HepG2 (cell line): ENCODE measurements around the gene CLDN9. TPM values are rescaled to one million over a fixed set of nuclear protein-coding genes. Genes with fewer than 3 reads are reported as not detected.
A peak's percentile ranks its signal among the peaks of the same experiment; 100 is the strongest.

Source experiments
- BRD4 ChIP-seq: sonication (generic); formaldehyde crosslinking; IDR thresholded peaks from 2 replicates; pipeline ENCODE4 v1.4.0; 2020; ENCODE audit warnings: missing genetic modification reagents
- CEBPG ChIP-seq: IDR thresholded peaks from 2 replicates; pipeline ENCODE4 v1.6.1; 2016
- JARID2 ChIP-seq: sonication (generic); formaldehyde crosslinking; IDR thresholded peaks from 2 replicates; pipeline ENCODE4 v1.8.1; 2023; ENCODE audit warnings: missing genetic modification reagents, inconsistent platforms; ENCODE audit not compliant: insufficient replicate concordance
- MXI1 ChIP-seq: IDR thresholded peaks from 3 replicates; pipeline ENCODE4 v1.6.1; 2012; ENCODE audit warnings: low read depth, low read length, inconsistent platforms, borderline replicate concordance
- NCOR1 ChIP-seq: fragments of 200-600 bp; sonication (generic); IDR thresholded peaks from 2 replicates; pipeline ENCODE4 v1.7.0; 2017; ENCODE audit warnings: antibody characterized with exemption, low read length, borderline replicate concordance
- SNAPC2 ChIP-seq: sonication (generic); formaldehyde crosslinking; IDR thresholded peaks from 2 replicates; pipeline ENCODE4 v1.8.1; 2022; ENCODE audit warnings: mild to moderate bottlenecking, missing genetic modification reagents
- SRSF1 ChIP-seq: fragments of 200-400 bp; formaldehyde crosslinking; optimal IDR thresholded peaks from 2 replicates; pipeline ENCODE3; 2017; ENCODE audit warnings: mild to moderate bottlenecking, low read depth, low read length, moderate library complexity
- SRSF9 ChIP-seq: fragments of 200-400 bp; formaldehyde crosslinking; IDR thresholded peaks from 2 replicates; pipeline ENCODE4 v1.6.1; 2018; ENCODE audit warnings: borderline replicate concordance, mild to moderate bottlenecking, low read depth, low read length; ENCODE audit not compliant: insufficient read depth, poor library complexity, severe bottlenecking
- ZIK1 ChIP-seq: sonication (generic); formaldehyde crosslinking; IDR thresholded peaks from 2 replicates; pipeline ENCODE4 v1.5.0; 2020; ENCODE audit warnings: mild to moderate bottlenecking, low read depth, missing genetic modification reagents, borderline replicate concordance
- ZNF138 ChIP-seq: sonication (generic); formaldehyde crosslinking; IDR thresholded peaks from 2 replicates; pipeline ENCODE4 v1.5.0; 2020; ENCODE audit warnings: mild to moderate bottlenecking, low read depth, missing genetic modification reagents
- ZNF205 ChIP-seq: IDR thresholded peaks from 2 replicates; pipeline ENCODE4 v1.6.1; 2018; ENCODE audit warnings: missing biosample characterization, missing genetic modification reagents
- ZNF468 ChIP-seq: sonication (generic); formaldehyde crosslinking; IDR thresholded peaks from 2 replicates; pipeline ENCODE4 v1.8.0; 2022; ENCODE audit warnings: mild to moderate bottlenecking, moderate library complexity, missing genetic modification reagents
- ZSCAN29 ChIP-seq: sonication (generic); formaldehyde crosslinking; conservative IDR thresholded peaks from 2 replicates; pipeline ENCODE4 v1.4.0; 2020; ENCODE audit warnings: mild to moderate bottlenecking, missing genetic modification reagents
- polyA plus RNA-seq, 8 experiments: library from polyadenylated mRNA; depleted of rRNA in 3 of 8; stranded (reverse) in 7 of 8; unstranded in 1 of 8; fragments of >200 nt; fragmentation: Illumina TruSeq in 4 of 8; extraction: Trizol in 4 of 8; gene quantifications; 2 replicates each; pipeline versions ENCODE4 v1.2.1 to v1.2.3, GENCODE V29; 2011 to 2016; ENCODE audit warnings: low read depth in 4 of 8, missing spikeins in 1 of 8, mixed read lengths in 1 of 8; ENCODE audit not compliant: insufficient read depth in 1 of 8
- total RNA-seq, 5 experiments: library from RNA; depleted of rRNA; stranded (reverse); fragments of >200 nt; fragmentation: Illumina TruSeq; extraction: Trizol; gene quantifications; 2 replicates each; pipeline ENCODE4 v1.2.3, GENCODE V29; 2016; ENCODE audit warnings: low read depth in 1 of 5
- TF ChIP-seq, protein P1 (sequence below): sonication (generic); formaldehyde crosslinking; IDR thresholded peaks from 2 replicates; pipeline ENCODE4 v1.4.0; 2020; ENCODE audit warnings: missing genetic modification reagents
- TF ChIP-seq, protein P2 (sequence below): IDR thresholded peaks from 2 replicates; pipeline ENCODE4 v1.6.1; 2016; ENCODE audit warnings: low read depth
- TF ChIP-seq, protein P3 (sequence below): sonication (generic); formaldehyde crosslinking; IDR thresholded peaks from 2 replicates; pipeline ENCODE4 v1.4.0; 2020; ENCODE audit warnings: missing genetic modification reagents
- TF ChIP-seq, protein P4 (sequence below): sonication (generic); formaldehyde crosslinking; conservative IDR thresholded peaks from 2 replicates; pipeline ENCODE4 v1.4.0; 2020; ENCODE audit warnings: missing genetic modification reagents

The CLDN9 gene
- total and polyA plus RNA-seq, 2 of the 13 experiments (the other 11 are each of a cell fraction or from before 2014, with no cell fraction given): 0.15 to 0.26 TPM

DNA sequence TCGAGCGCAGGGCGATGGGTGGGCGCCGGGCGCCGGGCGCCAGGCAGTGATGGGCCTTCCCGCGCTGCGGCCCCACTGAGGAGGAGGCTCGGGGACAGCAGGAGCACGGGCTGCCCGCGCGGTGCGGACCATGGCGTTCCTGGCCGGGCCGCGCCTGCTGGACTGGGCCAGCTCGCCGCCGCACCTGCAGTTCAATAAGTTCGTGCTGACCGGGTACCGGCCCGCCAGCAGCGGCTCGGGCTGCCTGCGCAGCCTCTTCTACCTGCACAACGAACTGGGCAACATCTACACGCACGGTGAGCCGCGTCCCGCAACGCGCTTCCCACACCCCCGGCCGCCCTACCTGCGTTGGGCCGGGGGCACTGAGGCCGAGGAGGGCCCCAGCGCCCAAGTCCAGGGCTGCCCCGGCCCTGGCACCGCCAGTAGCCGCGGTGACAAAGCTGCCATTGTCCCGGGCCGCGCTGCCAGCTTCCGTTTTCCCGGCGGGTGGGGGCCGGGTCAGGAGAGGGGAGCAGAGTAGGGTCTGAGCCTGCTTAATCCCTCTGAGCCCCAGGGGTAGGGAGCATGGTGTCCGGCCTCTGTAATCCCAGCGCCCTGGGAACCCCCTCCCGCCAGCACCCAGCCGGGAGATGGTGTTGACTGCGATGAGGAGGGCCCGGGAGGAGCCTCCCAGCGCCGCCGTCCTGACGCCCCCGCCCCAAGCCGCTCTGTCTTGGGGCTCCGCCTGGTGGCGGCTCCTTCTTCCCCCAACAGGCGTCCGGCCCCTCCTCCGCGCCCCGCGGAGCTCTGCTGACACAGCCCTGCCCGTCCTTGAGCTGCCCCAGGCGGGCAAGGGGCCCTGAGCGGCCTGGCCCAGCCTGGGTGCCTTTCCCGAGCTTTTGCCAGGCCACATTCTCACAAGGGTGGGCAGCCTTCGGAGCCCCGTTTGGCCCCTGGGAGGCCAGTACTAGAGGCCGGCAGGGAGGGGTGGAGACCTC lies 42.9 kb upstream of the CLDN9 start (continued):
- TF ChIP-seq, protein P1, sequence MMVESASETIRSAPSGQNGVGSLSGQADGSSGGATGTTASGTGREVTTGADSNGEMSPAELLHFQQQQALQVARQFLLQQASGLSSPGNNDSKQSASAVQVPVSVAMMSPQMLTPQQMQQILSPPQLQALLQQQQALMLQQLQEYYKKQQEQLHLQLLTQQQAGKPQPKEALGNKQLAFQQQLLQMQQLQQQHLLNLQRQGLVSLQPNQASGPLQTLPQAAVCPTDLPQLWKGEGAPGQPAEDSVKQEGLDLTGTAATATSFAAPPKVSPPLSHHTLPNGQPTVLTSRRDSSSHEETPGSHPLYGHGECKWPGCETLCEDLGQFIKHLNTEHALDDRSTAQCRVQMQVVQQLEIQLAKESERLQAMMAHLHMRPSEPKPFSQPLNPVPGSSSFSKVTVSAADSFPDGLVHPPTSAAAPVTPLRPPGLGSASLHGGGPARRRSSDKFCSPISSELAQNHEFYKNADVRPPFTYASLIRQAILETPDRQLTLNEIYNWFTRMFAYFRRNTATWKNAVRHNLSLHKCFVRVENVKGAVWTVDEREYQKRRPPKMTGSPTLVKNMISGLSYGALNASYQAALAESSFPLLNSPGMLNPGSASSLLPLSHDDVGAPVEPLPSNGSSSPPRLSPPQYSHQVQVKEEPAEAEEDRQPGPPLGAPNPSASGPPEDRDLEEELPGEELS (CRISPR knock-in tag): peak; percentile 14; the same call in 1 of the 2 replicates
- no peak for TF ChIP-seq ZNF205 (CRISPR knock-in tag)
- TF ChIP-seq CEBPG: no peak
- no peak for TF ChIP-seq ZNF138
- TF ChIP-seq ZNF468 (CRISPR knock-in tag): no peak
- TF ChIP-seq BRD4 (CRISPR knock-in tag): peak; percentile 48; the same call in 1 of the 2 replicates
- TF ChIP-seq, protein P2, sequence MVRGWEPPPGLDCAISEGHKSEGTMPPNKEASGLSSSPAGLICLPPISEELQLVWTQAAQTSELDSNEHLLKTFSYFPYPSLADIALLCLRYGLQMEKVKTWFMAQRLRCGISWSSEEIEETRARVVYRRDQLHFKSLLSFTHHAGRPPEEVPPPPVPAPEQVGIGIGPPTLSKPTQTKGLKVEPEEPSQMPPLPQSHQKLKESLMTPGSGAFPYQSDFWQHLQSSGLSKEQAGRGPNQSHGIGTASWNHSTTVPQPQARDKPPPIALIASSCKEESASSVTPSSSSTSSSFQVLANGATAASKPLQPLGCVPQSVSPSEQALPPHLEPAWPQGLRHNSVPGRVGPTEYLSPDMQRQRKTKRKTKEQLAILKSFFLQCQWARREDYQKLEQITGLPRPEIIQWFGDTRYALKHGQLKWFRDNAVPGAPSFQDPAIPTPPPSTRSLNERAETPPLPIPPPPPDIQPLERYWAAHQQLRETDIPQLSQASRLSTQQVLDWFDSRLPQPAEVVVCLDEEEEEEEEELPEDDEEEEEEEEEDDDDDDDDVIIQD (CRISPR knock-in tag): no peak
- TF ChIP-seq ZSCAN29 (CRISPR knock-in tag): no peak
- TF ChIP-seq, protein P3, sequence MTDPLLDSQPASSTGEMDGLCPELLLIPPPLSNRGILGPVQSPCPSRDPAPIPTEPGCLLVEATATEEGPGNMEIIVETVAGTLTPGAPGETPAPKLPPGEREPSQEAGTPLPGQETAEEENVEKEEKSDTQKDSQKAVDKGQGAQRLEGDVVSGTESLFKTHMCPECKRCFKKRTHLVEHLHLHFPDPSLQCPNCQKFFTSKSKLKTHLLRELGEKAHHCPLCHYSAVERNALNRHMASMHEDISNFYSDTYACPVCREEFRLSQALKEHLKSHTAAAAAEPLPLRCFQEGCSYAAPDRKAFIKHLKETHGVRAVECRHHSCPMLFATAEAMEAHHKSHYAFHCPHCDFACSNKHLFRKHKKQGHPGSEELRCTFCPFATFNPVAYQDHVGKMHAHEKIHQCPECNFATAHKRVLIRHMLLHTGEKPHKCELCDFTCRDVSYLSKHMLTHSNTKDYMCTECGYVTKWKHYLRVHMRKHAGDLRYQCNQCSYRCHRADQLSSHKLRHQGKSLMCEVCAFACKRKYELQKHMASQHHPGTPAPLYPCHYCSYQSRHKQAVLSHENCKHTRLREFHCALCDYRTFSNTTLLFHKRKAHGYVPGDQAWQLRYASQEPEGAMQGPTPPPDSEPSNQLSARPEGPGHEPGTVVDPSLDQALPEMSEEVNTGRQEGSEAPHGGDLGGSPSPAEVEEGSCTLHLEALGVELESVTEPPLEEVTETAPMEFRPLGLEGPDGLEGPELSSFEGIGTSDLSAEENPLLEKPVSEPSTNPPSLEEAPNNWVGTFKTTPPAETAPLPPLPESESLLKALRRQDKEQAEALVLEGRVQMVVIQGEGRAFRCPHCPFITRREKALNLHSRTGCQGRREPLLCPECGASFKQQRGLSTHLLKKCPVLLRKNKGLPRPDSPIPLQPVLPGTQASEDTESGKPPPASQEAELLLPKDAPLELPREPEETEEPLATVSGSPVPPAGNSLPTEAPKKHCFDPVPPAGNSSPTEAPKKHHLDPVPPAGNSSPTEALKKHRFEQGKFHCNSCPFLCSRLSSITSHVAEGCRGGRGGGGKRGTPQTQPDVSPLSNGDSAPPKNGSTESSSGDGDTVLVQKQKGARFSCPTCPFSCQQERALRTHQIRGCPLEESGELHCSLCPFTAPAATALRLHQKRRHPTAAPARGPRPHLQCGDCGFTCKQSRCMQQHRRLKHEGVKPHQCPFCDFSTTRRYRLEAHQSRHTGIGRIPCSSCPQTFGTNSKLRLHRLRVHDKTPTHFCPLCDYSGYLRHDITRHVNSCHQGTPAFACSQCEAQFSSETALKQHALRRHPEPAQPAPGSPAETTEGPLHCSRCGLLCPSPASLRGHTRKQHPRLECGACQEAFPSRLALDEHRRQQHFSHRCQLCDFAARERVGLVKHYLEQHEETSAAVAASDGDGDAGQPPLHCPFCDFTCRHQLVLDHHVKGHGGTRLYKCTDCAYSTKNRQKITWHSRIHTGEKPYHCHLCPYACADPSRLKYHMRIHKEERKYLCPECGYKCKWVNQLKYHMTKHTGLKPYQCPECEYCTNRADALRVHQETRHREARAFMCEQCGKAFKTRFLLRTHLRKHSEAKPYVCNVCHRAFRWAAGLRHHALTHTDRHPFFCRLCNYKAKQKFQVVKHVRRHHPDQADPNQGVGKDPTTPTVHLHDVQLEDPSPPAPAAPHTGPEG (CRISPR knock-in tag): 0 out of 2 replicates have a peak, but pooled peaks have one; percentile 2
- TF ChIP-seq SRSF1: peak; percentile 76
- no peak for TF ChIP-seq SRSF9
- TF ChIP-seq, protein P4, sequence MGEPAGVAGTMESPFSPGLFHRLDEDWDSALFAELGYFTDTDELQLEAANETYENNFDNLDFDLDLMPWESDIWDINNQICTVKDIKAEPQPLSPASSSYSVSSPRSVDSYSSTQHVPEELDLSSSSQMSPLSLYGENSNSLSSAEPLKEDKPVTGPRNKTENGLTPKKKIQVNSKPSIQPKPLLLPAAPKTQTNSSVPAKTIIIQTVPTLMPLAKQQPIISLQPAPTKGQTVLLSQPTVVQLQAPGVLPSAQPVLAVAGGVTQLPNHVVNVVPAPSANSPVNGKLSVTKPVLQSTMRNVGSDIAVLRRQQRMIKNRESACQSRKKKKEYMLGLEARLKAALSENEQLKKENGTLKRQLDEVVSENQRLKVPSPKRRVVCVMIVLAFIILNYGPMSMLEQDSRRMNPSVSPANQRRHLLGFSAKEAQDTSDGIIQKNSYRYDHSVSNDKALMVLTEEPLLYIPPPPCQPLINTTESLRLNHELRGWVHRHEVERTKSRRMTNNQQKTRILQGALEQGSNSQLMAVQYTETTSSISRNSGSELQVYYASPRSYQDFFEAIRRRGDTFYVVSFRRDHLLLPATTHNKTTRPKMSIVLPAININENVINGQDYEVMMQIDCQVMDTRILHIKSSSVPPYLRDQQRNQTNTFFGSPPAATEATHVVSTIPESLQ (CRISPR knock-in tag): no peak
- no peak for TF ChIP-seq MXI1
- TF ChIP-seq ZIK1: no peak
- TF ChIP-seq SNAPC2 (CRISPR knock-in tag): no peak
- no peak for TF ChIP-seq NCOR1
- TF ChIP-seq JARID2 (CRISPR knock-in tag): no peak
